Lower leg skin (tissue), 3 donors: ENCODE data around the gene RHBDL3.

Source experiments
- POLR2A ChIP-seq, 2 donors: fragments of 450-650 bp; IDR thresholded peaks; one replicate each; pipeline ENCODE4 v1.6.1; 2016 to 2017; ENCODE audit warnings: antibody characterized with exemption in 2 of 2, mild to moderate bottlenecking in 1 of 2, moderate library complexity in 1 of 2
- TF ChIP-seq, protein P1 (sequence below), 3 donors: fragments of 450-650 bp; IDR thresholded peaks; one replicate each; pipeline ENCODE4 v1.5.1; 2016; ENCODE audit warnings: antibody characterized with exemption in 3 of 3, mild to moderate bottlenecking in 3 of 3, moderate library complexity in 2 of 3

DNA sequence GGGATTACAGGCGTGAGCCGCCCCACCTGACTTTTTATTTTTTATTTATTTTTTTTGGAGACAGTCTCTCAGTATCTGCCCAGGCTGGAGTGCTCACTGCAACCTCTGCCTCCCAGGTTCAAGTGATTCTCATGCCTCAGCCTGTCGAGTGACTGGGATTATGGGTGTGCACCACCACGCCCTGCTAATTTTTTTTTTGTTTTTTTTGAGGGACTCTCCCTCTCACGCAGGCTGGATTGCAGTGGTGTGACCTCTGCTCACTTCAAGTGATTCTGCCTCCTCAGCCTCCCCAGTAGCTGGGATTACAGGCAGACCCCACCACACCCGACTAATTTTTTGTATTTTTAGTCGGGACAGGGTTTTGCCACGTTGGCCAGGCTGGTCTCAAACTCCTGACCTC, 92.0 kb downstream of the RHBDL3 start:
- TF ChIP-seq, protein P1, sequence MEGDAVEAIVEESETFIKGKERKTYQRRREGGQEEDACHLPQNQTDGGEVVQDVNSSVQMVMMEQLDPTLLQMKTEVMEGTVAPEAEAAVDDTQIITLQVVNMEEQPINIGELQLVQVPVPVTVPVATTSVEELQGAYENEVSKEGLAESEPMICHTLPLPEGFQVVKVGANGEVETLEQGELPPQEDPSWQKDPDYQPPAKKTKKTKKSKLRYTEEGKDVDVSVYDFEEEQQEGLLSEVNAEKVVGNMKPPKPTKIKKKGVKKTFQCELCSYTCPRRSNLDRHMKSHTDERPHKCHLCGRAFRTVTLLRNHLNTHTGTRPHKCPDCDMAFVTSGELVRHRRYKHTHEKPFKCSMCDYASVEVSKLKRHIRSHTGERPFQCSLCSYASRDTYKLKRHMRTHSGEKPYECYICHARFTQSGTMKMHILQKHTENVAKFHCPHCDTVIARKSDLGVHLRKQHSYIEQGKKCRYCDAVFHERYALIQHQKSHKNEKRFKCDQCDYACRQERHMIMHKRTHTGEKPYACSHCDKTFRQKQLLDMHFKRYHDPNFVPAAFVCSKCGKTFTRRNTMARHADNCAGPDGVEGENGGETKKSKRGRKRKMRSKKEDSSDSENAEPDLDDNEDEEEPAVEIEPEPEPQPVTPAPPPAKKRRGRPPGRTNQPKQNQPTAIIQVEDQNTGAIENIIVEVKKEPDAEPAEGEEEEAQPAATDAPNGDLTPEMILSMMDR (IDR thresholded peaks at IDR 0.05) = no peak
- no peak for TF ChIP-seq POLR2A (IDR thresholded peaks at IDR 0.05)
